Mammary epithelial cell (primary cell): Measurements from ENCODE around the gene KDM5A.

Experiments
- EZH2 ChIP-seq: IDR thresholded peaks from 2 replicates; pipeline ENCODE4 v1.6.1; 2012; ENCODE audit warnings: low read length, inconsistent platforms, borderline replicate concordance
- TF ChIP-seq, protein P1 (sequence below), 2 donors: IDR thresholded peaks in 1 of 2; conservative IDR thresholded peaks in 1 of 2; 2 replicates each; pipeline ENCODE4 v1.5.1; 2011 to 2012; ENCODE audit warnings: inconsistent platforms in 2 of 2, low read length in 2 of 2, mild to moderate bottlenecking in 2 of 2, control low read depth in 1 of 2, low read depth in 1 of 2; ENCODE audit not compliant: insufficient read depth in 1 of 2; ENCODE audit errors: extremely low read depth in 1 of 2

DNA sequence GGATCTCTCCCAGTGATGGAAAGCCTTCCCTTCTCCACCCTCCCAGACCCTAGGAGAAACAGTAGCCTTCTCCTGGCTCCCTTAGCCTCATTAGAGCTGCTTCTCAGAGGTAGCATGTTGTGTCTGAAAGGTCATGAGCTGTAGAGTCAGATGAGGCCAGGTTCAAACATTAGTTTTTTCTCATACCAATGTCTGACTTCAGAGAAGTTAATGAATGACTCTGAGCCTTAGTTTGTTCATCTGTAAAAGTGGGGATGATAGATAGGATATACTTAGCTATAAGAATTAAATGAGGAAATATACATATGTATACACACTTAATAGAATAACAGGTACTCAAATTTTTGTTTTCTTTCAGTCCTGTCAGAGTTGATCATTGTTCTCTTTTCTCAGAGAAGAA lies 127.0 kb downstream of the KDM5A start:
- TF ChIP-seq, protein P1, sequence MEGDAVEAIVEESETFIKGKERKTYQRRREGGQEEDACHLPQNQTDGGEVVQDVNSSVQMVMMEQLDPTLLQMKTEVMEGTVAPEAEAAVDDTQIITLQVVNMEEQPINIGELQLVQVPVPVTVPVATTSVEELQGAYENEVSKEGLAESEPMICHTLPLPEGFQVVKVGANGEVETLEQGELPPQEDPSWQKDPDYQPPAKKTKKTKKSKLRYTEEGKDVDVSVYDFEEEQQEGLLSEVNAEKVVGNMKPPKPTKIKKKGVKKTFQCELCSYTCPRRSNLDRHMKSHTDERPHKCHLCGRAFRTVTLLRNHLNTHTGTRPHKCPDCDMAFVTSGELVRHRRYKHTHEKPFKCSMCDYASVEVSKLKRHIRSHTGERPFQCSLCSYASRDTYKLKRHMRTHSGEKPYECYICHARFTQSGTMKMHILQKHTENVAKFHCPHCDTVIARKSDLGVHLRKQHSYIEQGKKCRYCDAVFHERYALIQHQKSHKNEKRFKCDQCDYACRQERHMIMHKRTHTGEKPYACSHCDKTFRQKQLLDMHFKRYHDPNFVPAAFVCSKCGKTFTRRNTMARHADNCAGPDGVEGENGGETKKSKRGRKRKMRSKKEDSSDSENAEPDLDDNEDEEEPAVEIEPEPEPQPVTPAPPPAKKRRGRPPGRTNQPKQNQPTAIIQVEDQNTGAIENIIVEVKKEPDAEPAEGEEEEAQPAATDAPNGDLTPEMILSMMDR (conservative IDR thresholded peaks at IDR 0.05 in 1 of 2, IDR thresholded peaks at IDR 0.05 in 1 of 2; ENCODE audit: extremely low read depth in 1 of 2, insufficient read depth in 1 of 2, low read depth in 1 of 2, low read length in 2 of 2), result no peak
- TF ChIP-seq EZH2, result no peak
